Brain pericyte (primary cell): ENCODE data around the gene CBX4.
"Not testable (repeated sequence)": the region's sequence is repeated elsewhere in the genome, so short reads cannot be mapped to it uniquely, and the experiment has no call there.

ENCODE experiments used
- DNase-seq: peaks from one replicate; pipeline ENCODE4 v3.0.0-alpha.2; 2012; ENCODE audit warnings: low read depth, low spot score

CBX4 gene

DNA sequence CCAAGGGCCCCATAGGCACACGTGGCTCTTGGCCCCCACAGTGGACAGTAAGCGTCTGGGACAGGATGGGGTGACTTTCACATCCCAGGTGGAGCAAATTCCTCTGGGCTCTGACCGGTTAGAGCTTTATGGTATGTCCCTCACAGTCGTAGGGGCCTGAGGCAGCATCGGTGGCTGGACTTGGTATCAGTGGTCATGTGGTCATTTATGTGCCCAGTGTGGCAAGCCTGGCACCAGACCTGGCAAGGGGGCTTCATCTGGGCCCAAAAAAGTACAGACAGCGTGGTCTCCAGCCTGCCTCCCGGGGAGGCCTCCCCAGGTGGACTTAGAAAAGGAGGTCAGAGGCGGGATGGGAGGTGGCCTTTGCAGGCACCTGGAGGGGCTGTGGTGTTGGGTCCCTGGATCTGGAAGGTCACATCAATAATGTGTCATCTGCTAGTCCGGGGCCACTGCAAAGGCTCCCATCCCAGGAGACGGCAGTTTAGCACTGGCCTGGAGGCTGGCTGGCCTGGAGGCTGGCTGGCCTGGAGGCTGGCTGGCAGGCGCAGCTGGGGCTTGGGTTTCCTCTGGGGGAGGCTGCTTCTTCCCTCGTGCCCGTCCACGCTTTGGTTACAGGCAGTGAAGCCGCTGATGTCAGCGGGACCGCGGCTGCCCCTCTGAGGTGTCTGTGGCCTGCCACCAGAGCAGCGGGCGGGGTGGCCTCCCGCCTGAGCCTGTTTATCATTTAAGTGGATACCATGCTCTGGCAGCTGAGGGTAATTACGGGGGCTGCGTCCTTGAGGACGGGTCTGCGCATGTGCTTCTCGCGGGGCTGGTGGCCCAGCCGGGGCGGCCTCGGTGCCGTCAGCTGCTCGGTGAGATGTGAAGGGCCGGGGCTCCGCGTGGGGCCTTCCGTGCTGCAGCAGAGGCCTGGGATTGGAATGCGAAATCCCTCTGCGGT lies 20.7 kb upstream of the CBX4 start:
- no peak for DNase-seq

DNA sequence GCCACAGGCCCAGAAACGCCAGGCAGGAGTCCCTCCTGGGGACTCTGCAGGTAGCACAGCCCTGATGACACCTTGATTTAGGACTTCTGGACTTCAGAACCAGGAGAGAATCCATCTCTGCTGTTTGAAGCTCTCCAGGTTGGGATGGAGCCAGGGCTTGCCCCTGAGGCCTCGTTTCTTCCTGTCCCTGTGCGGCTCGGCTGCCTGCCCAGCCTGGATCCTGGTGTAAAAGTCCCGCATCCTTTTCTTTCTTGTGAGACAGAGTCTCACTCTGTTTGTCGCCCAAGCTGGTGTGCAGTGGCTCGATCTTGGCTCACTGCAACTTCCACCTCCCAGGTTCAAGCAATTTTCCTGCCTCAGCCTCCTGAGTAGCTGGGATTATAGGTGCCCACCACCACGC lies 17.9 kb upstream of the CBX4 start:
- DNase-seq = no peak

DNA sequence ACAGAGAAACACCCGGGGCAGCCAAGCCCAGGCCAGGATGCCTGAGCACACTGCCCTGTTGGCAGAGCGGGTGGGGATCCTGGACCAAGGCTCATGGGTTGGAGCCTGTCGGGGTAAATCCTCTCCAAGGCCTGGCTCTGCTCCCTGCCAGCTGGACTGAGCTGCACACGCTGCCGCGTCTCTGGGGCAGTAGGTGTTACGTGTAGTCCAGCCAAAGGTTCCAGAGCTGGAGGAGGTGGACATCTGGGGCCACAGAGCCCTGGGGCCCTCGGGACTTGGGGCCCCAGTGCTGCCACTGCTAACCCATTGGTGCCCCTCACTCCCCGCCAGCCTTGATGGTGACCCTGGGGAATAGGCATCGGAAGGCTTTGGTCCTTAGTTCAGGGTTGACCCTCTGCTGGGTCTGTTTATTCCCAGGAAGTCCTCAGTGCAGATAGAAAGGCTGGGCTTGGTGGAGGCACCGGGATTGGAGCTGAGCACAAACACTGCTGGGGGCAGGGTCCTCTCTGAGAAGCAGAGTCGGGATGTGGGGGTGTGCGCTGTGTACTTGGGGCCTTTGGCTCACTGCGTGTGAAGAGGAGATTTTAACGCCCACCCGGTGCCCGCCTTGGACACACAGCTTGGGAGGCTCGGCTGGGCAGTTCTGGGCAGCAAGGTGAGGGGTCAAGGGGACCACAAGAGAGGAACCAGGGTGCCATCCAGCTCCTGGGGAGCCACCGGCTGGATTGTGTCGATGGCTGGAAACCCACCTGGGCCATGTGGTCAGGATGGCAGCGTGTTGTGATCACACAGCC lies 16.3 kb upstream of the CBX4 start:
- no peak for DNase-seq

DNA sequence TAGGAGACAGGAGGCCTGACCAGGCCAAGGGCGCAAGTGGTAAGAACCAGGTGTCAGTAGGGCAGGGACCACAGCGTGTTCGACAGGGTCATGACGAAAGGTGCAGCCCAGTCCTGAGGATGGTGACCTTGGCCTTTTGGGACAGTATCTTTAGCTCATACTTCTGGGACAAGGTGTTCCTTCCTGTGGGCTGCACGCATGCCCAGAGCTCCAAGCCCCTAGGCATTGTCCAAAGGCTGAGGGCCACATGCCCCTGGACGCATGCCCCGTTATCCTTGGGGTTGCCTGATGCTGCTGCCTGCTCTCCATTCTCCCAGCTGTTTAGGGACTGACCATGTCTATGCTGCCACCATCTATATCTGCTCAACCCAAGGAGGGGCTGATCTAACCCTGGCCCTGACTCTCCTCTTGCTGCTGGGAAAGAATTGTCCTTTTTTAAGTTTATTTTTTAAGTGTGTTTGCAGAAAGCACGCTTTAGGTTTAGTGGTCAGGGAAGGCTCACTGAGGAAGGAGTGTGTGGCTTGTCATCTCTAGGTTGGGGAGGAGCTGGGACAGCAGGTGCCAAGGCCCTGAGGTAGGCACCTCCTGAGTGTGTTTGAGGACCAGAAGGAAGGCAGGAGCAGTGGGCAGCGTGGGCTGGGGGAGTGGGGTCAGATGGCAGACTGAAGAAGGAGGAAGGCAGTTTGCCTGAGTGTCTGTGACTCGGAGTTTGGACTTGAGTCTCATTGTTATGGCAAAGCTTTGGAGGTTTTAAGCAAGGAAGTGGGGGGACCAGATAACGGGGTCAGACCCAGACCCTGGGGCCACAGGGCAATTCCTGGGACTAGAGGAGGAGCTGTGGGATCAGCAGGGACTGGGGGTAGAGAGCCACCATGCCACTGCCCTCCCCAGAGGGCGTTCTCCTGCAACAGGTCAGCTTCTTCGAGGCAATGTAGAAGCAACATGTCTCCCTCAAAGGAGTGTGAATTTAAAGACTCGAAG lies 15.1 kb upstream of the CBX4 start:
- DNase-seq = no peak

DNA sequence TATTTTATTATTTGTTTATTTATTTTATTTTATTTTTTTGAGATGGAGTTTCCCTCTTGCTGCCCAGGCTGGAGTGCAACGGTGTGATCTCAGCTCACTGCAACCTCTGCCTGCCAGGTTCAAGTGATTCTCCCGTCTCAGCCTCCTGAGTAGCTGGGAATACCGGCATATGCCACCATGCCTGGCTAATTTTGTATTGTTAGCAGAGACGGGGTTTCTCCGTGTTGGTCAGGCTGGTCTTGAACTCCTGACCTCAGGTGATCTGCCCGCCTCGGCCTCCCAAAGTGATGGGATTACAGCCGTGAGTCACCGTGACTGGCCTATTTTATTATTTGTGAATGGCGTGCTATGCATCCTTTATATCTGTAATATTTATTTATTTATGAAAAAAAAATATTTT lies 13.9 kb upstream of the CBX4 start:
- not testable (repeated sequence) for DNase-seq

DNA sequence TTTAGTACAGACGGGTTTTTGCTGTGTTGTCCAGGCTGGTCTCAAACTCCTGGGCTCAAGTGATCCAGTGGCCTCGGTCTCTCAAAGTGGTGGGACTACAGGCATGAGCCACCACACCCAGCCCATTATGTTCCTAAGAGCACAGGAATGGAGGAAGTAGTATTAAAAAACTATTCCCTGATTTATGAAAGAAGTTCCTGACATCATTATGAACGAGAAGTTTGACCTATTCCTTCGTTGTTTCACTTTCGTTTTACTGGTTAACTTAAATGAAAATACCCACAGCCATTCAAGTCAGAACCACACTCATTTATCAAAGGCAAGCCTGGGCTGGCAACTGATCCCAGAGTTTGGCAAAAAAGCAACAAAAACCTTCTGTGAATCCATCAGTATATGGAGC lies 13.5 kb upstream of the CBX4 start:
- no peak for DNase-seq

DNA sequence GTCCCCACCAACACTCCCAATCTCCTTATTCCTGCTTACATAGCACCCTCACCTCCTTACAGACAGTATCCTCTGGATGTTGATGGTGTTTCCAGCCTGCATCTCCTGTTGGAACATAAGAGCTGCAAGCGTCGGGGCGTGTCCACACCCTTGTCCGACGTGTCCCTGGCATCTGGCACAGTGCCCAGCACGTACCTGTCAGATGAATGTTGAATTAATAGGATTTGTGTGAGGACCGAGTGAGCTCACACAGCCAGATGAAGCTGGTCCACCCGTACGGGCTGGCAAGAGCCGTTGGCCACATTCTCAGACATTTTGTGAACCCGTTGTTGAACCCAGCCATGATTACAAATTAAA lies 12.2 kb upstream of the CBX4 start:
- DNase-seq = no peak

DNA sequence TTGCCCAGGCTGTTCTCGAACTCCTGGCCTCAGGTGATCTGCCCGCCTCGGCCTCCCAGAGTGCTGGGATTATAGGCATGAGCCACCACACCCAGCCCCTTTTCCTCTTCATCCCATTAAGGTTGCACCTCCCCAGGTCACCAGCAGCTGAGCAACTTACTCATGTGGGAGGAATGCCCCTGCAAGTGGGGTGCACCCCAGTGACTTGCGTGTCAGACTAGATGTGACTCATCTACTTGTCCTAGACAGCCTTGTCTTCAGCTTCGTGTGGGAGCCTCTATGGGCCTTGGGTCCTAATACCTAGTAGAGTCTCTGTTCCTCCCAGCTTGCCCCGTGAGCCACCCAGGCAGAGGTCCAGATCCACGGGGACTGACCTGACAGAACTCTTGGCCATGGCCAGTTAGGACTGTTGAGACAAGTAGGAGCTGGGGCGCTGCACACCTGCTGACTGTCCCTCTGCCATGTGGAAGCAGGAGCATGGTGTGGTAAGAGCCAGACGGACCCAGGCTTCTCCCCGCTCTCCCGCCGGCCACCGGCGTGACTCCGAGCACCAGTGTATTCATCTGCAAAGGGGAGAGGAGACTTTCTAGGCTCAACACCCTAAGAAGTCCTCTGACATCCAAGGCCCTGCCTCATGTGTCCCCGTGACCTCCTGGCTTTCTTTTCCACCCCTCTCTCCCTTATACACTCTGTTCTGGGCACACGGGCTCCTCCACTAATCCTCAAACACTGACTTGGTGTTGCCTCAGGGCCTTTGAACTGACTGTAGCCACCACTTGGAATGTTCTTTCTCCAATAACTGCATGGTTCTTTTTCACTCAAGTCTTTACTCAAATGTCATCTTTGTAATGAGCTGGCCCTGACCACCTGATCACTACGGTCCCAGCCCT lies 11.6 kb upstream of the CBX4 start:
- DNase-seq = no peak

DNA sequence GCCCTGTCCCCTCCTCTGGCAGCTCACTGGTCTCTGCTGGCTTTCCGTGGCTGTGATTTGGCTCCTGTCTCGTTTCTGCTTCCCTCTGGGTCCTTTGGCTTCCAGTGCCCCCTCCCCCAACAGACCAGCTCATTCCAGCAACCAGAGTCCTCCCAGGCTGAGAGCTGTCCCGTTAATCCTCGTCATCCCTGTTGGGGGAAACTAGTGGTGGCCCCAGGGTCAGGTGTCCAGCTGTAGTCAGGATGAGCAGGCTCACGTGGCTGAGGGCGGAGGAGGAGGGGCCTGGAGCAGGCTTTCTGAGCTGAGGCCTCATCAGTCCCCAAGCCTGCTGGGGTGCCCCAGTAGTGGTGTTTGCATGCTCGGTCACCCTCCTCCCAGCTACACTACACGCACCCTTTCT lies 10.7 kb upstream of the CBX4 start:
- DNase-seq = no peak

DNA sequence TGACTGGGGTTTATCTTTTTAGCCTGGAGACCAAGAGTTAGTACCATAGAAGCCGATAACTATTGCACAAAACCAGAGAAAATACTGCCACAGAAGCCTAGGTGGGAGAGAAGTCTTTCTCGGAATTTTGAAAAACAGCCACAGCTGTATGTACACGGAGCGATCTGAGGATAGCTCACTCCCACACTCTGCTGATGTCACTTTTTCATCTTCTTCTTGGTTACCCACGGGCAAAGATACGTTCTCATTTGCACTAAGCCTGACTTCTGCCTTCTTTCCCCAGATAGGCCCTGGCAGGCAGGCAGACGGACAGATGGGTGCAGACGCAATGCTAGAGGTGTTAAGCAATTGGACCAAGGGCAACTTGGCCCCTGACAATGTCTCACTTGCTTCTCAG lies 9.1 kb upstream of the CBX4 start:
- no peak for DNase-seq

DNA sequence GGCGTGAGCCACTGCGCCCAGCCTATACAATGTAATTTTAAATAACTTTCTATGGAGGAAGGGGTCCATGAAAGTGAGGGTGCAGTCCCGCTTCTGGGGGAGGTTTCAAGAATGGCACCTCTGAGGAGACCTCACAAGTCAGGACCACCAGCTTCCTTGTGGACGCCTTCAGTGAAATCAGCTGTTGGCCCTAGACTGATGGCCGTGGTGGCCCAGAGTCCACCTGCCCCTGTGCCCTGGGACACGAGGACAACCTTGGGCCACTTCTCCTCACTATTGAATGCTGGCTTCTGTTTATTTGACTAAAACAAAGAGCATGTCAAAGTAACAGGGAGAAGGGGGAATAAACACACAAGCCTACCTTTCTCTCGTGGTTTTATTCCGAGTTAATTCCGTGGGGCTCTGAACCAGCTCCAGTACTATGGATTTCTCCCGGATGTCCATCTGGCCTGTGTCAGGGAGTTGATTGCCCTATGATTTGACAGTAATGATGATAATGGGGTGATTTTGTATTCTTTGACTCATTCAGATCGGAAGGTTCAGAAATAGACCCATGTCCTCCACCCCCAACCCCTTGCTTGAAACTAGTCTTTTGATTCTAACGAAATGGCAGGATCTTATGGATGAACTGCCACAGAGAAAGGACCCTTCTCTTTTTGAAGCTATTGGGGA lies 8.6 kb upstream of the CBX4 start:
- no peak for DNase-seq

DNA sequence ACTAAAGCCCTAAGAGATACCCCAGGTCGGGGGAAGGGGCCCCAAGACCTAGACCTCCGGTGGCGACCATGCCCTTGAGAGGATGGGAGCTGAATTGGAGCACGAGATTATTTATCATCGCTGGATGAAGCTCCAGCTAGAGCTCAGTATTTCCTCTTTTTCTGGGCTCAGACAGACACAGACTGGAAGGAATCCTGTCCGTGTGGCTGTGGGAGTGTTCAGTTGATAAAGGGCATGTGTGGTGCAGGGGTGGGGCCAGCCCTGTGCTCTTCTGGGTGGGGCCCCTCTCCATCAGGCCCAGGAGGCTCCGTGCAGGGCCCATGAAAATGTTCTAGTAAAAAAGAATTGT lies 6.3 kb upstream of the CBX4 start:
- no peak for DNase-seq

DNA sequence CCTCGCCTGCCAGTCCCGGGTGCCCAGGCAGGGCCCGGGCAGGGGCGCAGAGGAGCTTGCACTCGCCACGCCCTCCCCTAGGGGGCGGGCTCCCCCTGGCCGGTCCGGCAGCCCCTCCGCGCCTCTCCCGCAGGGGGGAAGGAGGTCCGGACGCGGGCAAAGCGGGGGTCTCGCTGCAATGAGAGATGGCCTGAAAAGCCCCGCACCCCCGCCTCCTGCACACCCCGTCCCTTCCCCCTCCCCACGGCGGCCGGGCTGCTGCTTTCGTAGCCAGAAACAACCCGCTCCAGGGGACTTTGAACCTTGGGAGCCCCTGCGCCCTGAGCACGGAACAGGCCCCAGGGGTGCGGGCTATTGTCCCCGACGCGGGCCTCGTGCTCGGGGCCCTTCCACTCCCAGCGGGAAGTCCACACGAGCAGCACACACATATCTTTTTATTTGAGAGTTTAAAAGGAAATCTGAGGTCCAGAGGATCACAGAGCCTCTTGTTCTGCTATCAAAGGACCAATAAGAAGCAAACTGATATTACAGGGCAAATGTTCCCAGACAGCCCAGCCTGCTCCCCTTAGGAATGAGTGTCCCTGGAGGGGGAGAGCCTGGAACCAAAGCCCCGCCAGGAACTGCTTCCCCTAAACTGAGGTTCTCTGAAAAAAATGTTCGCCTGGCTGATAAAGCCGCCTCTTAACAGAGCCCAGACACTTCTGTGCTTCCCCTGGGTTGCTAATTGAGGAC lies 5.8 kb upstream of the CBX4 start:
- no peak for DNase-seq

DNA sequence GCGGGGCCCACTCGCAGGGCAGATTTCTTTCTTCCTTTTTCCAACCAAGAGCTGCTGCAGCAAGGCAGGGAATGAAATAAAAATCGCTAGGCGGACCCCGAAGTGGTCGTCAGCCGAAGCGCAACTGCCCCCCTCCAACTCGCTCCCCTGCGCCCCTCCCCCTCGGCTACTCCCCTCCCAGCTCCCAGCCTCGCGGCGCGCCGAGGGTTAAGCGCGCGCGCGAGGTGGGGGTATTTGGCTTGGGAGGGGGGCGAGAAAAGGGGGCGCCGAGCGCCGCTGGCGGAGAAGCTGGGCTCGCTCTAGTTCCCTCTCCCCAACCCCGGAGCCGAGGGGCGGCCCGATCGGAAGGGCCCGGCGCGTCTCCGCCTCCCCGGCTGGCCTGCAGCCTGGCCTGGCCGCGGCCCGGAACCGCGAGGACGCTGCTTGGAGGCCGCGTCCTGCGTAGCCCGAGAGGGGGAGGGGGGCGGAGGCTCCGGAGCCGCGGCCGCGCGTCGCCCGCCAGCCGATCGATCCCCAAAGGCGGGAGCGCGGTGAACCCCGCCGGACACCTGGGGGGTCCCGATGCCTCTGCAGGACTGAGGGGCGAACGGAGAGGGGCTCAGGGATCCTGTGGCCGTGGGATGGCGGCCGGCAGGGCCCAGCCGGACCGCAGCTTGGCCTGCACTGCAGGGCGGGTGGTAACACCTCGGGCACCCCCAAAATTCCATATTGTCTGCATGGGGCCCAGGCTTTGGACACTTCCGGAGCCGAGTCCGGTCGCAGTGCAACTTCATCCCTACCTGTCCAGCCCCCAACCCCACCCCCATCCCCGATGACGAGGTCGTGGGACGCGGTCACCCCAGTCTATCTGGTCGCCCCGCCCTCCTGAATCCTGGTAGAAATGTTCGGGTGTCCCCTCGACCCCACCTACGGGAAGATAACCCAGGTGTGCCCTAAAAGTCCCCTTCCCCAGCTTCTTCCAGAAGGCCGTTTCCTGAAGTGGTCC lies 4.9 kb upstream of the CBX4 start:
- DNase-seq = no peak

DNA sequence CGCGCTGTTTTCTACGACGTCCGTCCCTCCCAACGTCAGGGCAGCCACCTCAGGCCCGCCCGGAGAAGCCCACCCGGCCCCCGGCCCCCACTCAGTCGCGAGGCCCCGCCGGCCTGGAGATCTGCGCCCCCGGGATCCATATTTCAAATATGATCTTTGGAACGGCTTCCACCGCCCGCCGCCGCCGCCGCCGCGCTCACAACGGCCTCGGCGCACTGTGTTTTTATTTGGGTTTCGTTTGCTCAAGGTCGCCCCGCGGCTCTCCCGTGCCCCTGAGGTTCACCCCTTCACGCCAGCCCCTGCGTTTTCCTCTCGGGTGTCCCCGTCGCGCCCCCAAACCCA lies 4.2 kb upstream of the CBX4 start:
- no peak for DNase-seq

DNA sequence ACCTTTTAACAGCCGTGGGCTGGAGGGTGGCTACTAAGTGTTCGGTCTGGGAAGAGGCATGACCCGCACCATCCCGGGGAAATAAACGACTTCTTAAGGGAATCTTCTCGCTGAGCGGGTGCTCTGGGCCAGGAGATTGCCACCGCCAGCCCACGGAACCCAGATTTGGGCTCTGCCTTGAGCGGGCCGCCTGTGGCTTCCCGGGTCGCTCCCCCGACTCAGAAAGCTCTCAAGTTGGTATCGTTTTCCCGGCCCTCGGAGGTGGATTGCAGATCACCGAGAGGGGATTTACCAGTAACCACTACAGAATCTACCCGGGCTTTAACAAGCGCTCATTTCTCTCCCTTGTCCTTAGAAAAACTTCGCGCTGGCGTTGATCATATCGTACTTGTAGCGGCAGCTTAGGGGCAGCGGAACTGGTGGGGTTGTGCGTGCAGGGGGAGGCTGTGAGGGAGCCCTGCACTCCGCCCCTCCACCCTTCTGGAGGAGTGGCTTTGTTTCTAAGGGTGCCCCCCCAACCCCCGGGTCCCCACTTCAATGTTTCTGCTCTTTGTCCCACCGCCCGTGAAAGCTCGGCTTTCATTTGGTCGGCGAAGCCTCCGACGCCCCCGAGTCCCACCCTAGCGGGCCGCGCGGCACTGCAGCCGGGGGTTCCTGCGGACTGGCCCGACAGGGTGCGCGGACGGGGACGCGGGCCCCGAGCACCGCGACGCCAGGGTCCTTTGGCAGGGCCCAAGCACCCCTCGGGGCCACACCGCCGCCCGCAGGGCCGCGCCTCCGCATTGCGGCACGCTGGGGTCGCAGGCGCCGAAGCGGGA lies 3.6 kb upstream of the CBX4 start:
- no peak for DNase-seq

DNA sequence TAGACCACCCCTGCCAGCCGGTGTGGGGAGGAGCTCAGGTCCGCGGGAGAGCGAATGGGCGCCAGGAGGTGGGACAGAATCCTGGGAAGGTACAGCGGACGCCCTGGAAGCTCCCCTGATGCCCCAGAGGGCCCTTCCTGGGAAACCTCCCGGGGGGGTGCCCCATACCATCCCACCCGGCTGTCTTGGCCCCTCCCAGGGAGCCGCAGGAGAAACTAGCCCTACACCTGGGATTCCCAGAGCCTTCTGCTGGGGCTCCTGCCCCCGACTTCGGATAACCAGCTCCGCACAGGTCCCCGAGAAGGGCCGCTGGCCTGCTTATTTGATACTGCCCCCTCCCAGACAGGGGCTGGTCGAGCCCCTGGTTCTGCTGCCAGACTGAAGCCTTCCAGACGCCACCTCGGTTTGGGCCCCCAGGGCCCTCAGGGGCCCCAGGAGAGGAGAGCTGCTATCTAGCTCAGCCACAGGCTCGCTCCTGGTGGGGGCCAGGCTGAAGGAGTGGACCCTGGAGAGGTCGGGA lies 3.0 kb upstream of the CBX4 start:
- no peak for DNase-seq
